DND-41 (cell line): Measurements from ENCODE around the gene HHATL.

Experiments used
- CTCF ChIP-seq: IDR thresholded peaks from 2 replicates; pipeline ENCODE4 v1.5.1; 2012; ENCODE audit warnings: borderline replicate concordance, low read length, moderate library complexity, mild to moderate bottlenecking; ENCODE audit not compliant: poor library complexity, severe bottlenecking; ENCODE audit errors: extremely low read depth
- EZH2 ChIP-seq: IDR thresholded peaks from 3 replicates; pipeline ENCODE4 v1.6.1; 2012; ENCODE audit warnings: borderline replicate concordance, low read depth, mild to moderate bottlenecking, moderate library complexity, low read length, inconsistent platforms; ENCODE audit not compliant: severe bottlenecking

GRCh38 chr3:42666577-42666998, 36.0 kb downstream of the HHATL start:
- TF ChIP-seq CTCF, result no peak
- no peak for TF ChIP-seq EZH2
